Limb (tissue), 2 donors: ENCODE results near the gene ZBTB25.

ENCODE experiments used
- DNase-seq, 2 donors: peaks; one replicate each; pipeline ENCODE4 v3.0.0-alpha.2; 2016; ENCODE audit errors: extremely low spot score in 2 of 2

Gene ZBTB25

DNA sequence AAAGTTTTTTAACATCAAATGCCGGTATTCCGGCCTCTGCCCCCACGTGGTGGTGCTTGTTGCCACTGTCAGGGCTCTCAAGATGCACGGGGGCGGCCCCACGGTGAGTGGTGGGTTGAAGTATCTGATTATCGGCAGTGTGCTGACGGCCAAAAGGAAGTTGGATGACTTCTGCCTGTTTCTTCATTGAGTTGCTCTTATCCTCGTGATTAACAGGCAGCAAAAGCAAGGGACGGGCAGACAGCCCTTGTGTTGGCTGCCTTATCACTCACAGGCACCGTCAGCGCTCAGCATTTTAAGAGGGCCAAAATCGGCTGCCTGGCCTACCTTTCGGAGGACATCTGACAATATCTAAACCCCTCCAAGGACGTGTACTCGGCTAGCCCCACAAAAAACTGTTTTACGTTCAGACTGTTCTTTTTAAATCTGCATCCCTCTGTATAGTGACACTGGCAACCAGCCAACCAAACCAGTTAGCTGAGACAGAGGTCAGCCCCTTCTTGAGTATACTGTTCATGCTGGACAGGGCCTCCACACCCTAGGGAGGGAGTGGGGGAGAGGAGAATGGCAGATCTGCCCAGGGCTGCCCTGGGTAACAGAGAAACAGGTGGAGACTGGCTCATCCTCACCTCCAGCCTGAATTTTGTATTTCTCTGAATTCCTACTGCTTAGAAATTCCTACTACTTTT is 61.2 kb downstream of the ZBTB25 start:
- DNase-seq = no peak

DNA sequence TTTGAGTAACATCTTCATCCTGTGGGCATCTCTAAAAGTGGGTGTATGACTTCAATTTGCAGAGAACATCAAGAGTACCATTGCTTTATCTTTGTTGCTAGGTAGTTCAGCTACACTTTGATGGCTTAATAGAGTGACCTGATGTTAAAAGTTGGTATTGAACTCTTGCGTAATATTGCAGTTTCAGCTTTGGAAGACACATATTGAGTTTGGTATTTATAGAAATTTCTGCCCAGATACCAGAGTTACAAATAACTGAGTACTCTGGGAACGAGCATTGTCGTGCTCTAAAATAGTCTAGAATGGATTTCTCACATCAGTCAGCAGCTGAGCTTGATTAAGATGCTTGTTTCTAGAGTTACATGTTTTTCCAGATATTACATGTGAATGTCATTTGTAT is 63.1 kb downstream of the ZBTB25 start:
- DNase-seq = no peak

DNA sequence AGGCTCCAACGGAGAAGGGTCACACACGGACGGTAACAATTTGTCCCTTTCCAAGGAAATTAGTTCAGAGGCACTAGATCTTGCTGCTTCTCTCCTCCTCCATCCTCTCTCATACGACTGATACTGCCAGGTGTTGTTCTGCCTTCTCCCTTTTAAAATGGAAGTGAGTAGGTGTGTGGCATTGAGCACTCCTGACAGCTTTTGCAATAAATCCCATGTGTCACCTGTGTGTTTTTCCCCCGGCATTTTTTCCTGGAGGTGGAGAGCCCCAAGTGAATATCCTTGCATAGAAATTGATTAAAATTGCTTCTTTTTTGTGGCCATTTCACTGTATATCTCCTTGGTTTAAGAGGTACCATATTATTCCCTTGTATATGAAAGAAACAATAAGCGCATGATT is 64.5 kb downstream of the ZBTB25 start:
- no peak for DNase-seq

DNA sequence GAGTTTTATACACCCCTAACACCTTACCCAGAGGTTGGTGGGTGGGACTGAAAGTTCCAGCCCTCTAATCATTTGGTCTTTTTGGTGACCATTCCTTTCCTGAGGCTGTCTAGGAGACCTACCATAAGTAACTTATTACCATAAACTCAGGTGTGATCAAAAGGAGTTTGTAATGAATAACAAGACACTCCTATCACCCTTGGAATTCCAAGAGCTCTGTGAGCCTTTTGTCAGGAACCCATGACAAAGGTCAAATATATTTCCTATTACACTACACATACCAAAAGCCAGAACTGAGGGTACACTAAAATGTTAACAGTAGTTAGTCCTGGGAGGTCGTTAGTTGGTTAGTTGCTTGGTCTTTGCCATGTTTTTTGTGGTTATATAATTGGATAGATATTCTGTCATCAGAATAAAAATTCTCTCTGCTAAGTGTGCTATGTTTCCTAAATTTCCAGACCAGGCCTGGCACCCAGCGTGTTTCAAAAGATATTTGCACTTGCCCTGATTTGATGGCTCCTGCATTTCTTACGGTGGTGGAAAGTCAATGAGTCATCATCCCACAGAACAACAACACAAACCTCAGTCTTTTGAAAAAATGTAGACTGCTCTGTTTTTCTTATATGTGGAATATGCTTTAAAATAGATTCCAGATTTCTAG is 65.3 kb downstream of the ZBTB25 start:
- no peak for DNase-seq

DNA sequence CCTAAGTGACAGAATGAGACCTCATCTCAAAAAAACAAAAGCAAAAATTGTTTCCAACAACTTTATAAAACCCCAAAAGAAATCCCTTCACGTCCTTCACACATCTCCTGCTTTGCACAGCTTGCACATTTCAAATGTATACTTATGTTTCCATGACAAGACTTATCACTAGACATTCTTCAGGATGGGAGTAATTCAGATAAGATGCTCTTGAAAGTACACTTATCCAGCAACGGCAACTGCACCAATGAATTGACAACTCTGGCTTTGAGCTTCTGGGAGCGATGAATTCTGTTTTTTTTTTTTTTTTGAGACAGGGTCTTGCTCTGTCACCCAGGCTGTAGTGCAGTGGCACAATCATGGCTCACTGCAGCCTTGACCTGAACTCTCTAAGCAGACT is 69.1 kb downstream of the ZBTB25 start:
- DNase-seq = no peak

DNA sequence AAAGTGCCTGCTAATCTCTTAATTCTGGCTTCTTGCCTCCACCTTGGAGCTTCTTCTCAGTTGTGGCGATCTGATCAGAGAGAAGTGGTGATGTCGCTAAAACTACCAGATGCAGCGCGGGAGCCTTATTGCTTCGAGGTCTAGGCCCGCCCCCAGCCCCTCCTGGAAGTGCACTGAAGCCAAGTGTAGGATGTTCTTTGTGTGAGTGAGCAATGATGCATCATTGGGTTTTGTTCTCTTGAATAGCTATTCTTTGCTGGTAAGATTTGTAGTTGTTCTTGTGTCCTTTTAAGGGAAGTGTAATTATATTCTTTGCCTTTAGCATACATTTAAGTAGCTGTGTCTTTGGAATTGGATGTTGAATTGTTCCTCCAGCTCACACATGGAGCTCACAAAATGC is 79.7 kb downstream of the ZBTB25 start:
- no peak for DNase-seq

DNA sequence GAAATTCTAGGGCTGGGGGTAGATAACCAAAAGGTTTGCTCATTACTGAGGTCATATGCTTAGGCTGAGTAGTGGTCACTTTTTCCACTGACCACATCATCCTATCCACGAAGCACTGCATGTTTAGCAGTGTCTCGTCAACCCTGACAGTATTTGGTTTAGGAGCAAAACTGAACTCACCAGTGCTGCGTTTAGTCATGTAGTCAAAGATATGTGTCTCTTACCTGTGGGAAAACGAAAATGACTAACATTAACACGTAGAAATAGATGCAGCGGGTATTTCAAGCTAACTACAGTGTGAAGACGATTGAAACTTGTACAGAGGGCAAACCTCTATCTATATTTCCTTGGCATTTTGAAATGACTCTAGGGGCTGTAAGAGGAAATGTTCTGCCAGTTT is 80.9 kb downstream of the ZBTB25 start:
- no peak for DNase-seq

DNA sequence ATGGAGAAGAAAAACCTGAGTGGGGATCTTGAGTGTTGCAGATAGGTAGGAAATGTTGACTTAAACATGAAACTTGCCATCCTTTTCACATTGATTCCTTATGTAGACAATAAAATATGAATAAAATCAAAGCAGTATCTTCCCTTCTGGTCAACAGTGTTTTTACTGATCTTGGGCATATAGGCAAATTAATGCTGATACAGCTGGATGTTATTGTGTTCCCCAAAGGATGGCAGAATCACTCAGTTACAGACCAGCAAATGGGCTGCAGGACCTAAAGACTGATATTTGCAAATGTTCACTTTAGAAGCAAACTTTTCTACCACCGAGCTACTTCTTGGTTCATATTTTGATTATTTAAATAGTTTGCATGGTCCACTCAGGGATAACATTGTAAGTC is 81.6 kb downstream of the ZBTB25 start:
- no peak for DNase-seq

DNA sequence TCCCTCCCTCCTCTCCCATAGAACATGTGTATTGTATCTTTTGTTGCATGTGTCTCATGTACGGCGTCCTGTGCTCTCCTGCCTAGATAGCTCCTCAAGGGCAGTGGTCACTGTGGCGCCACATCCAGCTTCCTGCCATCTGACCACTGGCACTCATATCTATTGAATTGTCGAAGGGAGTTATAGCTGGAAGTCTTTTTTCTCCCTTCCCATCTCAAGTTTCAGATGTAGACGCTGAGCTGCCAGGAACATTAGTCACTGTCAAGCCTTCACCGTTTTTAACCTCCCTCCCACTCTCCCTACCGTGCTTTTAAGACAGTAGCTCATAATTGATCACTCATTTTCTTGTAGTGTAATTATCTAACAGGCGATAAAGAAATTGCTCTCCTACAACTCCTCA is 82.5 kb downstream of the ZBTB25 start:
- no peak for DNase-seq

DNA sequence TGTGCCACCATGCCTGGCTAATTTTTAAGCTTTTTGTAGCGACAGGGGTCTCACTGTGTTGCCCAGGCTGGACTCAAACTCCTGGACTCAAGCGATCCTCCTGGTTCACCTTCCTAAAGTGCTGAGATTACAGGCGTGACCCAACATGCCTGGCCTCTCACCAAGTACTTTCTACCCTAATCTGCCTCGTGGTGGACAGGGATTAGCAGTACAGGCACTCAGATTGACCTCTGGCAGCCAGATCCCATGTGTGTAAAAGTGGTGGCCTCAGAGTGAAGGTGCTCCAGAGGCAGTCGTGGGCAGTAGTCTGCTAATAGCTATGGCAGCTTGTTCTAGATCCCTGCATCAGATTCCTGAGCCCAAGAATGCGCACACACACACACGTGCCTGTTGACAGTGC is 84.6 kb downstream of the ZBTB25 start:
- DNase-seq = no peak

DNA sequence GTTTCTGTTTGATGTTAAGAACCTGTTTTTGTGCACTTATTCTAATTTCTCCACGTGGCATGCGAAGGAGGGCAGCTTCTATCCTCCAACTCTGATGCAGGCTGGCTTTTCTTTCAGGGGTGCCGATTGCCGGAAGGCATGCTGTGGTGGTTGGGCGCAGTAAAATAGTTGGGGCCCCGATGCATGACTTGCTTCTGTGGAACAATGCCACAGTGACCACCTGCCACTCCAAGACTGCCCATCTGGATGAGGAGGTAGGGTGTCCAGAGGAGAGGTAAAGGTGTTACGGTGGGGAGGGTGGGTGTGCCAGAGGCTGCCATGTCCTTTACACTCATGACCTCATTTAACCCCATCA is 85.9 kb downstream of the ZBTB25 start:
- no peak for DNase-seq

DNA sequence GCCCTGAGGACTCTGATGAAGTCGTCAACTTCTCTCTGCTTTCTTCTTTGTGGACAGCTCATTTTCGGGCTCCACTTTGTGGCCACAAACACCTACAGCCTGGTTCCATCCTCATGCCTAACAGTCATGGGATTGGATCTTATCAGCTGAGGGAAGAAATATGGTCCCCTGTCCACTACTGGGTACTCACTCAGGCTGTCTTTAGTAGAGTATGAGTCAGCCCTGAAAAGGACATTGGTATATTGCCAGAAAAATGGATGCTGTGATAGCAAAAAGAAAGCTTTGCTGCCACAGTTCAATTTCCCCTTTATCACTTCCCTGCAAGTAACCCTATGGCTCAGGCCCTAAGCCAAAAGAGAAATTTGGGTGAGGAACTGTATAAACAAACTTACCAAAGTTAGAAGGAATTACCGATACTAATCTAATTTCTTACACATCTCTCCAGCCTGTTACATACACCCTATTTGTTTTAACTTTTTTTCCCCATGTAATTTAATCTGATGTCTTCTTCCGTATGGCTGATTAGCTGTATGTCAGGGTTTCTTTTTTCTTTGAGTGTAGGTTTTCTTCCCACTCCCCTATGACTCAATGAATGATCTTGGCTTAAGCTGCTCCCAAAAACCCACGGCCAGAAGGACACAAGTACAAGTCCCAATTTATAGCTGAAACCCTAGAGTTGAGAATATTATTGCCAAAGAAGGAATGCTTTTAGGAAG is 86.4 kb downstream of the ZBTB25 start:
- no peak for DNase-seq

DNA sequence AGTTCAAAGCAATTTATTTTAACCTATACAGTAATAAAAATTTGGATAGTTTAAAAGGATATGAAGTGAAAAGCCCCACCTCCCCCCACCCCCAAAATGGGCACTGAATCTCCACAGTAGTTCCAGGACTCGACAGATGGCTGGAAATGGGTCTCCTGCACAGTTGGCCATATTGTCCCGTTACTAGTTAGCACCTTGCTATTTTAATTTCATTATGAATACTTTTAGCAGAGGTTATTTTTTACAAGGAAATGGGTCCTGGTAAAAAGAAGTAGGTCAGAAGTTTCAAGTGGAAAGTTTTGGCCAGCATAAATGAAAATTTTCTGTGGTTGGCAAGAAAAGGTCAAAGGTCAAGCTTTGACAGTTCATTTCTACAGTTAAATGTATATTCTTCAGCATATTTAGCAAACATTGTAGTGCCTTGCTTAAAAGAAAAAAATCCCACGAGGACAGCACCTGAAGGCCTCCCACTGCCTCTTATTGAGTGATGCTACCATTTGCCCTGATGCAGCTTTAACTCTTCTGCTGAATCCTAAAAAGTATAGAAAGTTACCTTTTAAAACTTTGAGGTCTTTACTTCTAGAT is 87.2 kb downstream of the ZBTB25 start:
- no peak for DNase-seq

DNA sequence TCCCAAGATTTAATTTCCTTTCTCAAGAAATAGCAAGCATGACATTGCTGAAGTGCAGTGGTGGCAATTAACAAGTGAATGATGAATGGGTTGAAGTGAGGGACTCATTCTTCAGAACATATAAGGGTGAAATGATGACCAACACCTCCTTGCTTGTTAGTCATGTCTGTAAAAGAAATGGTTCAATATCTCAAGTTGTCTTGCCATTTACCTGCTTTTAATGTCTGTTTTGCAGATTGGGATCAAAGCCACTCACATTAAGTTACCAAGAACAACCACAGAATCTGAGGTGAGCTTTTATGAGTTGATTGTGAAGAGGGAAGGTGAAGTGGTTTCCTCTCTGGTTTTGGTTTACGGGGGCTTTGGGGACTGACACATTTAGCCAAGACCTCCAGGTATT is 91.4 kb downstream of the ZBTB25 start:
- DNase-seq = no peak

DNA sequence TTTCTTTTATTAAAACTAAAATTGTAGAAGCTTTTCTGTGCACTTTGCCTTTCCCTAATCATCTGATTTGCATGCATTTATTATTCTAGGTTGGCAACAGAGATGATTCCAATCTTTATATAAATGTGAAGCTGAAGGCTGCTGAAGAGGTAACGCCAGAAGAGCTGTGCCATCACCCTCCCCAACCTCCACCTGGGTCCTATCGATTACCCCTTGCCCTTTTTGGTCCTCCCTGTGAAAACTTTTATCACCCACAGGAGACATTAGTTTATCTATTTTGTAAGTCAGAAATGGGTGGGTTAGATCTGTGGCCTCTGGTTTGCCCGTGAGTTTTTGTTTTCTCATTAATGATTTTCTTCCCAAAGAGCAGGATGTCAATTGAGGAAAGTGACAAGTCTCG is 92.6 kb downstream of the ZBTB25 start:
- DNase-seq = no peak

DNA sequence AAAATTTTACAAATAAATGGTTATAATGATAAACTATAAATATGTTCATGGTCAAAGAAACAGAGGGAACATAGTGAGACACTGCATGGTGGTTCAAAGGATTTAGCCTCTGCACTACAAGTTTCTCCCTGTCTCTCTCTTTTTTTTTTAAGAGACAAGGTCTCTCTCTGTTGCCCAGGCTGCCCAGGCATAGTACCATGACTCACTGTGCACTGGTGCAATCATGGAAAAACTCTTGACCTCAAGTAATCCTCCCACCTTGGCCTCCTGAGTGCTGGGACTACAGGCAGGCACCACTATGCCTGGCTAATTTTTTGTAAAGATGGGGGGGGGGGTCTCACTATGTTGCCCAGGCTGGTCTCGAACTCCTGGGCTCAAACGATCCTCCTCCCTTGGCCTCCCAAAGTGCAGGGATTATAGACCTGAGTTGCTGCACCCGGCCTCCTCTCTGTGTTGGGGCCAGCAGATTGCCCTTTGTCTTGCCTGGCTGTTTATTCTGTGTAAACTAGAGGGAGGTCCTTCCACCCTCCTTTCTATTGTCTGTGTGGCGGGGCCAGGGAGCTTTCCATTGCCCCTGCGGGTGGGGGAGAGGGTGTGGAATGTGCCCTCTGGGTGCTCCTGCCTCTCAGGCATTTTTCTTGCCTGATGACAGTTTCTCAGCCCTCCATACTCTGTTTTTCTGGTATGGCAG is 93.4 kb downstream of the ZBTB25 start:
- no peak for DNase-seq

DNA sequence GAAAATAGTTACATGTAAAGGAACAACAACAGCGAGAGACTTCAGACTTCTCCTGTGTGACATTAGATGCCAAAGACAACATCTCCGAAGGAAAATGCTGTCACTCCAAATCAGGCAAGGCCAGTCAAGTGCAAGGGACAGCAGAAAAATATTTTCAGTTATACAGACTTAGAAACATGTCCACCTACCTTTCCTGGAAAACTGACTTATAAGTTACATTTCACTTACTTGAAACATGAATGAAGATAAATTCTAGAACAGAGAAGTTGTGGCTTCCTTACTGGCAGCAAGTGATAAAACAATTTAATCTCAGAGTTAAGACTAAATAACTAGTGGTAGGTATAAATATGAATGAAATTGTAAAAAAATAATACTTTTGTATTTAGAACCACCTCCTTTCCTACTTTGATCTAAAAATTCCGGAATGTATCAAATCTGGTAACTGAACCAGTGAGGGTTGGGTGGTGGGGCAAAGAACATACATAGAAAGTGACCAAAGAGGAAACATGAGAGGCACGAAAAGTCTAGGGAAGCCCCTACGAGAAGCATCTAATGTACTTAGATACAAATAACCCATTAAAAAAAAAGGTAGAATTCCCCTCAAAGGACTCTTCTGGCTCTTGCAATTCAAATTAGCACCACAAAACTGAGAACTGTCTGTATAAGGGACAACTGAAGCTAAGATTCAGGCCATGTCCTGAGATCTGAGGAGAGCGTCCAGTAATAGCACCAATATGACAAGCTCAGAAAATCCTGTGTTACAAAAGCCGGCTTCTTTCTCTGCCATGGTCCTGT is 94.3 kb downstream of the ZBTB25 start:
- no peak for DNase-seq

DNA sequence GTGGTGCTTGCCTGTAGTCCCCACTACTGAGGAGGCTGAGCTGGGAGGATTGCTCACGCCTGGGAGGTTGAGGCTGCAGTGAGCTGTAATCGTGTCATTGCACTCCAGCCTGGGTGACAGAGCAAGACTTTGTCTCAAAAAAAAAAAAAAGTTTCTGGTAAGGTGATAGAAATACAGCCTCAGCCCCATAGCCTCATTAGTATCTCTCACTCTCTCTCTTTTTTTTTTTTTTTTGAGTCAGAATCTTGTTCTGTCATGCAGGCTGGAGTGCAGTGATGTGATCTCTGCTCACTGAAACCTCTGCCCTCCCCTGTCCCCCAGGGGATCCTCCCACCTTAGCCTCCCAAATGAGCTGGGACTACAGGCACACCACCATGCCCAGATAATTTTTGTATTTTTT is 96.3 kb downstream of the ZBTB25 start:
- DNase-seq = no peak

DNA sequence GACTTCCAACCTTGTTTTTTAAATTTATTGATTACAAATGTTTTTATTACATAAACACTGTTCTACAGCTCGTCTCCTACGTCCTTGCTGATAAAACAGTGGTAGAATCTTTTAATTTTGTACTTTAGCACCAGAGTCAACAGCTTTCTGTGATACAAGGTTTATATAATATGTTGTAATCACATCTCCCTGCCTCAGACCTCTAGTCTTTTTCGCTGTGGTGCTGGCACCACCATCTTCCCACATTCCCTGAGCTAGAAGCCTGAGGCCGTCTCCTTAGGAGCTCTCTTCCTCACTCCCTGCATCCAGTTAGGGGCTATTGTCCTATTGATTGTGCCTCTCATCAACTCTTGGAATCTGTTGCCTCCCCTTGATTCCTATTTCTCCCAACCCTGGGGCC is 98.3 kb downstream of the ZBTB25 start:
- no peak for DNase-seq

DNA sequence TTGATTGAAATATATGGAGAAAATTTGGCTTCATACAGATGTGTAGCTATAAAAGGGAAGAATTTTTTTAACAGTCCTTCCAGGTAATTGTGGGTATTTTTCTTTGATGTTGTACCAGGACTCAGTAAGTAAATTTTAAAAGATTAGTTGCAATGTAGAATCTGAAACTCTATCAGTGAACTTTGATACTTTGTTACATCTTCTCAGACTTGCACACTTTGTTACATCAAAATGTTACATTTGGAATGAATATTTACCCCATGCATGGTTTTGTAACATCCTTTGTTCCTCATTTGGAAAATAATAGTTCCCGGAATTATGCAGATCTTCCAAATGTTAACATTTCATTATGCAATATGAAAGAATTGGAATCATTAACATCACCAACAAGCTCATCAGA is 101.7 kb downstream of the ZBTB25 start:
- DNase-seq = no peak

DNA sequence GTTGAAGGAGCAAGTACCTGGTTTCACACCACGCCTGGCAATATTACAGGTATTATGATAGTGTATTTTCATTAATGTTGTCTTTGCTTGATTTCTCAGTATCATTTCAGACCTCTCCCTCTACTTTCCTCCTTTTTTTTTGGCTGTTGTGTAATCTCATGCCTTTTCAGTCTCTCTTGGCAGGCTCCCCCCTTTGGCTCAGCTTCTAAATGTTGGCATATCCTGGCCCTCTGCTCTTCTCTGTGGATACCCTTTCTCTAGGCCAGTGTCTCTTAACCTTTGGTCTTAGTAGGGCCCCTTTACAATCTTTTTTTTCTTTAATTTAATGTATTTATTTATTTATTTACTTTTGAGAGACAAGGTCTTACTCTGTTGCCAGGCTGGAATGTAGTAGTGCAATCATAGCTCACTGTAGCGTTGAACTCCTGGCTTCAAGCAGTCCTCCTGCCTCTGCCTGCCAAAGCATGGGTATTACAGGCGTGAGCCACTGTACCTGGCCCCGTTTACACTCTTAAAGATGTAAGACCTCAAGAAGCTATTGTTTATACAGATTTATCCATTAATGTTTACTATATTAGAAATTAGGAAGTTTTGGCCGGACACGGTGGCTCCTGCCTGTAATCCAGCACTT is 102.7 kb downstream of the ZBTB25 start:
- DNase-seq = no peak
